HG02870 (cell line): ENCODE measurements around the gene UBASH3B.

Experiments used
- ATAC-seq: cut with Tn5 transposase; IDR thresholded peaks from one replicate; pipeline ENCODE4 v1.9.1; 2021; ENCODE audit warnings: mild to moderate bottlenecking, moderate library complexity; ENCODE audit not compliant: unreplicated experiment

Gene UBASH3B

GRCh38 chr11:122673701-122674100, 18.2 kb downstream of the UBASH3B start:
- no peak for ATAC-seq

- ATAC-seq: no peak
Measured at GRCh38 chr11:122676638-122677037, 21.1 kb downstream of the UBASH3B start.

- no peak for ATAC-seq
Measured at GRCh38 chr11:122677256-122677655, 21.7 kb downstream of the UBASH3B start.

GRCh38 chr11:122678406-122678805, 22.9 kb downstream of the UBASH3B start:
- ATAC-seq: no peak

GRCh38 chr11:122679466-122679865, 23.9 kb downstream of the UBASH3B start:
- no peak for ATAC-seq

GRCh38 chr11:122681070-122681469, 25.5 kb downstream of the UBASH3B start:
- ATAC-seq: no peak

- no peak for ATAC-seq
Measured at GRCh38 chr11:122681735-122682134, 26.2 kb downstream of the UBASH3B start.

GRCh38 chr11:122682464-122682863, 26.9 kb downstream of the UBASH3B start:
- ATAC-seq: no peak

- no peak for ATAC-seq
Measured at GRCh38 chr11:122685041-122685440, 29.5 kb downstream of the UBASH3B start.

- ATAC-seq: no peak
Measured at GRCh38 chr11:122686111-122686510, 30.6 kb downstream of the UBASH3B start.

GRCh38 chr11:122690384-122690783, 34.9 kb downstream of the UBASH3B start:
- peak; percentile 76 for ATAC-seq

- peak; percentile 44 for ATAC-seq
Measured at GRCh38 chr11:122690801-122691548, 35.5 kb downstream of the UBASH3B start.

- ATAC-seq: no peak
Measured at GRCh38 chr11:122691549-122692150, 36.1 kb downstream of the UBASH3B start.

- ATAC-seq: no peak
Measured at GRCh38 chr11:122692444-122692843, 36.9 kb downstream of the UBASH3B start.

GRCh38 chr11:122695076-122695615, 39.6 kb downstream of the UBASH3B start:
- ATAC-seq: no peak

- peak; percentile 64 for ATAC-seq
Measured at GRCh38 chr11:122696662-122697061, 41.1 kb downstream of the UBASH3B start.

- peak; percentile 84 for ATAC-seq
Measured at GRCh38 chr11:122697636-122698167, 42.2 kb downstream of the UBASH3B start.

- ATAC-seq: no peak
Measured at GRCh38 chr11:122698392-122698791, 42.9 kb downstream of the UBASH3B start.

GRCh38 chr11:122700666-122701065, 45.1 kb downstream of the UBASH3B start:
- ATAC-seq: no peak

GRCh38 chr11:122701143-122701542, 45.6 kb downstream of the UBASH3B start:
- no peak for ATAC-seq

GRCh38 chr11:122703541-122704272, 48.2 kb downstream of the UBASH3B start:
- ATAC-seq: no peak
